OCI-LY7 (cell line): ENCODE results near the gene PCNX2. TPM values are rescaled to one million over a fixed set of nuclear protein-coding genes. Genes with fewer than 3 reads are reported as not detected.

Experiments
- BruUV-seq: library from RNA; stranded (reverse); fragments of 400-500 nt; replicated peaks from 2 replicates; lab custom pipeline; 2021; lab: Mats Ljungman, UMichigan
- CTCF ChIA-PET: fragments of 300-600 bp; sonication (Branson Sonifier 250); formaldehyde crosslinking; loops from one replicate; lab custom pipeline; 2022; ENCODE audit warnings: antibody characterized with exemption; ENCODE audit not compliant: unreplicated experiment; lab: Charles Lee
- POLR2A ChIA-PET: fragments of 300-600 bp; sonication (Branson Sonifier 250); formaldehyde crosslinking; loops from one replicate; lab custom pipeline; 2022; ENCODE audit warnings: antibody characterized with exemption; lab: Charles Lee
- DNase-seq: peaks from one replicate; pipeline ENCODE4 v3.0.0-alpha.2; 2015; ENCODE audit warnings: low spot score
- H2AFZ ChIP-seq: fragments of 200-600 bp; sonication (generic), shearing (Covaris generic); 2 replicates; pipeline ENCODE4 v1.6.1; 2014; ENCODE audit warnings: mild to moderate bottlenecking, antibody characterized with exemption, low read length, moderate library complexity
- H3K27ac ChIP-seq: fragments of 200-600 bp; sonication (generic); 2 replicates; pipeline ENCODE4 v1.5.1; 2014; ENCODE audit warnings: mixed run types, low read depth, mild to moderate bottlenecking, moderate library complexity, low read length, inconsistent platforms; ENCODE audit not compliant: poor library complexity, severe bottlenecking
- H3K36me3 ChIP-seq: fragments of 200-600 bp; sonication (generic); 2 replicates; pipeline ENCODE4 v1.6.1; 2014; ENCODE audit warnings: mild to moderate bottlenecking, antibody characterized with exemption, low read length, moderate library complexity, mixed read lengths; ENCODE audit not compliant: insufficient read depth
- H3K4me1 ChIP-seq: fragments of 200-600 bp; sonication (generic); 2 replicates; pipeline ENCODE4 v1.5.1; 2014; ENCODE audit warnings: mild to moderate bottlenecking, low read length; ENCODE audit not compliant: insufficient read depth, poor library complexity, severe bottlenecking
- H3K4me2 ChIP-seq: fragments of 200-600 bp; sonication (generic); 2 replicates; pipeline ENCODE4 v1.6.1; 2014; ENCODE audit warnings: mild to moderate bottlenecking, low read length
- H3K4me3 ChIP-seq: fragments of 200-600 bp; sonication (generic); 2 replicates; pipeline ENCODE4 v1.5.1; 2014; ENCODE audit warnings: mild to moderate bottlenecking, low read depth, low read length; ENCODE audit not compliant: poor library complexity, severe bottlenecking
- H3K79me2 ChIP-seq: fragments of 200-600 bp; sonication (generic); 2 replicates; pipeline ENCODE4 v1.6.1; 2016; ENCODE audit warnings: low read depth, mild to moderate bottlenecking, low read length, moderate library complexity, mixed read lengths; ENCODE audit not compliant: insufficient read depth
- H3K9me2 ChIP-seq: fragments of 200-600 bp; sonication (generic); 2 replicates; pipeline ENCODE4 v1.6.1; 2016; ENCODE audit warnings: mild to moderate bottlenecking, low read length, mixed read lengths; ENCODE audit not compliant: insufficient read depth
- H3K9me3 ChIP-seq: fragments of 200-600 bp; sonication (generic); 2 replicates; pipeline ENCODE4 v1.6.1; 2014; ENCODE audit warnings: mild to moderate bottlenecking, mixed run types, low read length, mixed read lengths
- H4K20me1 ChIP-seq: fragments of 200-600 bp; sonication (generic); 2 replicates; pipeline ENCODE4 v1.6.1; 2014; ENCODE audit warnings: mild to moderate bottlenecking, antibody characterized with exemption, low read length, moderate library complexity, mixed read lengths; ENCODE audit not compliant: insufficient read depth
- EZH2phosphoT487 ChIP-seq: fragments of 200-600 bp; sonication (generic); IDR thresholded peaks from 2 replicates; pipeline ENCODE4 v1.6.1; 2018; ENCODE audit warnings: low read depth, borderline replicate concordance, mild to moderate bottlenecking, mixed run types, antibody characterized with exemption, low read length, moderate library complexity, mixed read lengths
- intact Hi-C: fragments of 100-400 bp; cut with micrococcal nuclease; formaldehyde crosslinking; loops from one replicate; pipeline ENCODE4 v1.10.0; 2022; ENCODE audit not compliant: unreplicated experiment
- total RNA-seq, 2 experiments: library from RNA; depleted of rRNA in 1 of 2; stranded (reverse); fragments of >200 nt in 1 of 2; shearing (Covaris generic) in 1 of 2; gene quantifications; 2 replicates each; pipeline ENCODE4 v1.2.3, GENCODE V29; 2014 to 2022
- TF ChIP-seq, protein P1 (sequence below): fragments of 200-600 bp; sonication (generic); conservative IDR thresholded peaks from 2 replicates; pipeline ENCODE4 v1.5.1; 2014; ENCODE audit warnings: mild to moderate bottlenecking, antibody characterized with exemption, low read length, moderate library complexity, mixed read lengths

Gene PCNX2
- total RNA-seq, 2 experiments from 2014 or later = 17.1 to 26.9 TPM

DNA sequence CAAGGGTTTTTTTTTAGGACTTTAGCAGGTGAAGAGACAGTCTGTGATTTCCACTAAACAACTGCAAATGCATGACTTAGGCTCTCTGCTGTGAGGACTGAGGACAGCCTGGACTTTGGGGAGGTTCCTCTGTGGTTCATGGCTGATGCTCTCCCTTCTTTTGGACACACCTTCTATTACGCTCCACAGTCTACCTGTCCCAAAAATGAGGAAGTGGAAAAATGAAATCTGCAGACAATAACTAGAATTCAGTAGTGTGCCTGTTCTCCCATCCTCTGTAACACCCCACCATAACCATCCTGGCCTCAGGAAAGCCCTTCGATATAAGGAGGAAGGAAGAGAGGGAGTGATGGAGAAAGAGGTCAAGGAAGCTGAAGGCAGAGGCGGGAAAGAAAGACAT is 276.4 kb downstream of the PCNX2 start:
- no peaks in the 10 kb centered on the region for H3K9me3 ChIP-seq
- no peak overlapping the region for H3K27ac ChIP-seq
- no TSS peak for BruUV-seq
- CTCF ChIA-PET = no interaction called here
- H4K20me1 ChIP-seq = no peaks in the 10 kb centered on the region
- no peaks in the 10 kb centered on the region for H3K4me1 ChIP-seq
- no peaks in the 10 kb centered on the region for H3K79me2 ChIP-seq
- H3K4me3 ChIP-seq = no peak overlapping the region
- no peak for DNase-seq
- intact Hi-C loops = no loop called here
- no peak overlapping the region for H2AFZ ChIP-seq
- no peak overlapping the region for H3K4me2 ChIP-seq
- TF ChIP-seq EZH2phosphoT487 = no peak
- TF ChIP-seq, protein P1, sequence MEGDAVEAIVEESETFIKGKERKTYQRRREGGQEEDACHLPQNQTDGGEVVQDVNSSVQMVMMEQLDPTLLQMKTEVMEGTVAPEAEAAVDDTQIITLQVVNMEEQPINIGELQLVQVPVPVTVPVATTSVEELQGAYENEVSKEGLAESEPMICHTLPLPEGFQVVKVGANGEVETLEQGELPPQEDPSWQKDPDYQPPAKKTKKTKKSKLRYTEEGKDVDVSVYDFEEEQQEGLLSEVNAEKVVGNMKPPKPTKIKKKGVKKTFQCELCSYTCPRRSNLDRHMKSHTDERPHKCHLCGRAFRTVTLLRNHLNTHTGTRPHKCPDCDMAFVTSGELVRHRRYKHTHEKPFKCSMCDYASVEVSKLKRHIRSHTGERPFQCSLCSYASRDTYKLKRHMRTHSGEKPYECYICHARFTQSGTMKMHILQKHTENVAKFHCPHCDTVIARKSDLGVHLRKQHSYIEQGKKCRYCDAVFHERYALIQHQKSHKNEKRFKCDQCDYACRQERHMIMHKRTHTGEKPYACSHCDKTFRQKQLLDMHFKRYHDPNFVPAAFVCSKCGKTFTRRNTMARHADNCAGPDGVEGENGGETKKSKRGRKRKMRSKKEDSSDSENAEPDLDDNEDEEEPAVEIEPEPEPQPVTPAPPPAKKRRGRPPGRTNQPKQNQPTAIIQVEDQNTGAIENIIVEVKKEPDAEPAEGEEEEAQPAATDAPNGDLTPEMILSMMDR = no peak
- no peaks in the 10 kb centered on the region for H3K9me2 ChIP-seq
- POLR2A ChIA-PET = no interaction called here
- H3K36me3 ChIP-seq = no peaks in the 10 kb centered on the region

DNA sequence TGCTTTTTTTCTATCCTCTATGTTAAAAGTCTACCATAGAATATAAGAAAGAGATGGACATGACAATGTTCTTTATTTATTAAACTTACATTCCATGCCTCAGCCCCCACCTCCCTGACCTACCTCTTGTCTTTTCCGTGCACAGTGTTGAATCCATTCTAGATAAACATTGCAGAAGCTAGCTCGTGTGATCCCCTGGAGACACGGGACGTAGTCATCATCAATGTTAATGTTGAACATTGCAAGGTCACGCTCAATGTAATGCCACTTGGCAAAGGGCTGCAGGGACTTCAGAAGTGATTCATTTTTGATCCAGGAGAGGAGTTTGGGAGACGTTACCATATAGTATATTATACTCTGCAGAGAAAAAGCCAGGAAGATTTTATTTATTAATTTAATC is 278.7 kb downstream of the PCNX2 start:
- Histone ChIP-seq H3K36me3 (no peaks in the 10 kb centered on the region), H3K4me3 (no peak overlapping the region), H3K79me2 (no peaks in the 10 kb centered on the region), H3K4me1 (no peaks in the 10 kb centered on the region), H4K20me1 (no peaks in the 10 kb centered on the region), H3K9me3 (no peaks in the 10 kb centered on the region), H3K4me2 (no peak overlapping the region), H2AFZ (no peak overlapping the region), H3K27ac (no peak overlapping the region), H3K9me2 (no peaks in the 10 kb centered on the region)
- intact Hi-C loops = no loop called here
- TF ChIP-seq, protein P1 = no peak
- TF ChIP-seq EZH2phosphoT487 = no peak
- BruUV-seq = no TSS peak
- POLR2A ChIA-PET = interaction anchor here (1.1 kb wide), 1 partner anchor 46 kb away, joined by 3 read pairs; no protein-coding TSS in a partner anchor
- DNase-seq = no peak
- CTCF ChIA-PET = no interaction called here

DNA sequence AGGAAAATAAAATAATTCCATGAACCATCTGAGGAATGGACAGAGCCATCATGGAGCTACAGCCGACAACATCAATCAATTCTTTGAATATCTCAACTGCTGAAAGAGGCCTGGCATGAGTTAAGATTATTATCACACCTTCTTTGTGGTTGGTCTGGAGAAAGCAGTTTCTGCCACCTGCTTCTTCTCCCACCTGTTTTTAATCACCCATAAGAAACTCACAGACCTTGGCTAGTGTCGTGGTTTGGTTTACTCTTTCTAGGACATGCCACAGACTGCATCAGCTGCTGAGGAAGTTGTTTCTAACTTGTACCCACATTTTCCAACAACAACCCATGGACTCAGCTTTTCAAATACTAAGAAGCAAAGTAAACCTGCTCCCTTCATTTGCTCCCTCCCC is 279.6 kb downstream of the PCNX2 start:
- ChIA-PET POLR2A (interaction anchor here (0.7 to 1.2 kb wide), 4 partner anchors 11 to 78 kb away, joined by 3 to 4 read pairs (median 3); no protein-coding TSS in a partner anchor), CTCF (no interaction called here)
- Histone ChIP-seq H3K4me3 (no peak overlapping the region), H3K9me2 (no peaks in the 10 kb centered on the region), H3K27ac (no peak overlapping the region), H3K79me2 (no peaks in the 10 kb centered on the region), H3K4me2 (no peak overlapping the region), H3K36me3 (no peaks in the 10 kb centered on the region), H2AFZ (no peak overlapping the region), H3K4me1 (no peaks in the 10 kb centered on the region), H3K9me3 (no peaks in the 10 kb centered on the region), H4K20me1 (no peaks in the 10 kb centered on the region)
- TF ChIP-seq EZH2phosphoT487 = no peak
- TF ChIP-seq, protein P1 = no peak
- intact Hi-C loops = no loop called here
- BruUV-seq = no TSS peak
- DNase-seq = peak; percentile 40
